HG03196 (cell line): ENCODE measurements around the gene HOXD10.

Experiments
- ATAC-seq: cut with Tn5 transposase; IDR thresholded peaks from one replicate; pipeline ENCODE4 v1.9.1; 2021; ENCODE audit not compliant: unreplicated experiment

HOXD10 gene

DNA sequence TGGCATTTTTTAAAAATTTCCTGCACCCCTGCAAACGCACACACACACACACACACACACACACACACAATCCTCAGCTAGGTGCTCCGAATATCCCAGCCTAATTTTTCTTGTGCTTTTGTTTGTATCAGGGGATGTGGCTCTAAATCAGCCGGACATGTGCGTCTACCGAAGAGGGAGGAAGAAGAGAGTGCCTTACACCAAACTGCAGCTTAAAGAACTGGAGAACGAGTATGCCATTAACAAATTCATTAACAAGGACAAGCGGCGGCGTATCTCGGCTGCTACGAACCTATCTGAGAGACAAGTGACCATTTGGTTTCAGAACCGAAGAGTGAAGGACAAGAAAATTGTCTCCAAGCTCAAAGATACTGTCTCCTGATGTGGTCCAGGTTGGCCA, 22.2 kb upstream of the HOXD10 start:
- no peak for ATAC-seq

DNA sequence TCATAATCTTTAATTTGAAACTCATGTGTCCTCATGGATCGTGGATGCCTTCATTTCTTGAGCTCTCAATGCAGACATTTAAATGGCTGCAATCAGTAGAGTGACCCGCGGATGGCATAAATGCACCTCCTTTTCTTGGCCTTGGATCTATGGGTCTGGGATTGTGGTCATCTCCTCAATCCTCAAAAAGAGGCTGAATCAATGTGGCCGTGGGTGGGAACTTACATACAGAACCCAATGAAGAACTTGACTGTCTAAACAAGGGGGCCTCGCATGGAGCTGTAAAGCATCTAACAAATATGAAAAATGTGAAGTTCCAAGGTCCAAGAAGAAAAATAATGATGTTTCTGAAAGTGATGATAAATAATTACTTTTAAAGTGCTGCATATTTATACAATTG, 21.2 kb upstream of the HOXD10 start:
- no peak for ATAC-seq

DNA sequence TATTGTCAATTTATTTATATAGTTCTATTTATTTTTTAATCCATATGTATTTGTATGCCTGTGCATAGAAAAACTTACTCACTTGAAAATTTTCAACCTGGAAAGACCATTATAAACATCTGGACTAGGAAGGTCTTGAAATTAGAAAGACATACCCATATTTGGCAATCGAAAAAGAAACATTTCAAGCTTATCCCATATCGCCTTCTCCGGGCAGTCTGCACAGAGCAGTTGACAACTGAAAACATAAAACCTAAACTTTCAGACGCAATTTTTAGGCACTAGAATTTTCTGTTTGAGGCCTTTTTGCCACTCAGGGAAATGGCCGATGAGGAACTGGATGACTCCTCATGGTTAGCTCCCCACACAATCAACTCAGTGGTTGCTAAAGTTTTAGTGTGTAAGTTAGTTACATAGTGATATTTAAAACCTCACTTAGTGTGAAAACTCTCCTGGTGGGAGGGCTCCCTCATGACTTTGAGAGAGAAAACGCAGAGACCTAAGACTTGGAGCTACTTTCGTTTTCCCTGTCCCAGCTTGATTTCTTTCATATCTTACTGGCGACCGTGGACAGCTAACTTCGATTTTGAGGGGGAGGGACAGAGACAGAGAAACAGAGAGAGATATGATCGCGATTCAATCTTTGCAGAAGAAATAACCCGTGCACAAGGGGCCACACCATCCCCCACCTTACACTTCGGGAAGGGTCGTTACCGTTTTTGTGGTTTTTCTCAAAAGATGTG, 20.2 kb upstream of the HOXD10 start:
- ATAC-seq, result no peak

DNA sequence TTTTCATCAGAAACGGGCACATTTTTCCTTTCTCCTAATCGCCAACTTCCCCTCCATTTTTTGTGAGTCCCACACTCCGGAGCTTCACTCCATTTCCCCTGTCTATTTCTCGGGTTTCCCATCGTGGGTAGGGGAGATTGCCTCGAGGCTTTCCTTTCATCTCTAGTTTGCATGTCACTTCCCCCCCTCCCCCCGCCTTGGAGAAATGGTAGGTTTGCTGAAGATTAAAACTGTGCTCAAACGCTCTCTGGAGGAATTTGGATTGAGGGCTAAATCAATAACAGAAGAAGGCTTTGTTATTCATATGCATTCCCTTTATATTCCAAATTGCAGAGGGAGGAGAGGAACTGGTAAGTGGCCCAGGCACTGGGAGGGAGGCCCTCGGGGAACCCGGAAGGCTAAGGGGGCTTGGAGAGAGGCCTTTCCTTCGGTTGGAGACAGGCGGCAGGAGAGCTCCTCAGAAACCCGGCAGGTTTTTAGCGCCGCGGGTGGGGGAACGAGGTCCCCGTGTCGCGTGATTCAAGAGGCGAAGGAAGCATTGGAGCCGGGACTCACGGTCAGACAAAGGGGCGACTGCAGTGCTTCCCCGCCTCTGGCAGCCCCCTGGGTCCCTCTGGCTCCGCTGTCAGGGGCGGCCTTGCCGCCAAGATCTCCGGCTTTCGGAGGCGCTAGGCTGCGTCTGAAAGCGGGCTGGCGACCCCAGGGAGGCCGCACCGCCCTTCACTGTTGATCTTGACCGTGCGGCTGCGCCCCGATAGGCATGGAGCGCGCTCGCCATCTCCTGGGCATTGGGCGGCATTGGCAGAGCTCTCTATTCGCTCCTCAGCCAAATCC, 19.4 kb upstream of the HOXD10 start:
- peak; percentile 91 for ATAC-seq

DNA sequence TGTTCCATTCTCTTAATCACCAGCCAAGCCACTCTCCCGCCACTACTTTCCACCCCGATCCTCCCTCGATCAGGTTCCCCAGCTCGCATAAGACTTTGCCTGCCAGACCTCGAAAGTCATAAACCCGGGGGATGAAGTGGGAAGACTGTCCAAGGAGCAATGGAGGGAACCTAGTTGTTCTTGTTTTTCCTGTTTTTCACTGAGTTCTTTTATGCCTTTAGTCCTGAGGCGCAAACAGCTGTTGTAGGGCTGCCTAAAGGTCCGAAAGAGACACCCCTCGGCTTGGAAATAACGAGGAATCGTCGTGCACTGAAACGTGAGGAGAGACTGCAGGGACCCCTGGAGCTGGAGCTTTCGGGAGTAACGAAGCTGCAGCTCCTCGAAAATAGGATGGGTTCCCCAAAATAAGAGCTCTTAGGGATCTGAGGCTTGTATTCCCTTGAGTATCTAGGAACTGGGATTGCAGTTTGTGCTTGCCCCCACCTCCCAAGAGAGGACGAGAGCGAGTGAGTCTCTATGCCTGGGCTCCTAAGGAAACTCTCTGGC, 18.7 kb upstream of the HOXD10 start:
- ATAC-seq, result no peak

DNA sequence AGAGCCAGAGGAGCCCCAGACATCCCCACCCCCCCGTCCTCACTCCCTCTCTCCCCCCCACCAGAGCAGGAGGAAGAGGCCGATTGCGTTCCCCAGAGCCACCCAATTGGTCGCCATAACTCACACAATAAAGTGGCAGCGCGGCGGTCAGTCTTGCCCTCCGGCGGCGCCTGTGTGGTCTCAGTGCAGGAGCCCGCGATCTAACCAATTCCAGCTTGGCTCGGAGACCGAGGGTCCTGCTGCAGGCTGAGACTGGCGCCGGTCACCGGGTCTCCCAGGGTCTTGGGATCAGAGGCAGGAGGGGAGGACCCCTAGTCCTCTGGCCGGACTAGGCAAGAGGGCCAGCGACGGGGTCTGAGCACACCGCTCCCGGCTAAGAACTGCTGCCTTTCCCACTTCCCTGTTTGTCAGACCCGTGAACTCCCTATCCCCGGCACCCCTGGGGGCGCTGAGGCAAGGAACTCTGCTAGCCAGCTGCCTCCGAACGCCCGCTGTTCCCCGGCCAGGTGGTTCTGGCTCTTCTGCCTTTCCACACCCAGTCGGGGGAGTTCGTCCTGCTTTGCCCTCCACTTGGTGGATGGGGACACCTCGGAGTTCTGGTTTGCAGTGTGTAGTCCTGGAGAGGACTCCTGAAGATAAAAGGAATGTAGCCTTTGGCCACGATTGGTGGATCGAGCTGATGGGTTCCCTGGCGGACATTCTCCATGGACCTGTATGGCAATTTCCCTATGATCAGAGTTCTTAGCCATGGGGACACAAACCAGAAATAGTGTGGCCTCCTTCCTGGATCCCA, 18.0 kb upstream of the HOXD10 start:
- no peak for ATAC-seq

DNA sequence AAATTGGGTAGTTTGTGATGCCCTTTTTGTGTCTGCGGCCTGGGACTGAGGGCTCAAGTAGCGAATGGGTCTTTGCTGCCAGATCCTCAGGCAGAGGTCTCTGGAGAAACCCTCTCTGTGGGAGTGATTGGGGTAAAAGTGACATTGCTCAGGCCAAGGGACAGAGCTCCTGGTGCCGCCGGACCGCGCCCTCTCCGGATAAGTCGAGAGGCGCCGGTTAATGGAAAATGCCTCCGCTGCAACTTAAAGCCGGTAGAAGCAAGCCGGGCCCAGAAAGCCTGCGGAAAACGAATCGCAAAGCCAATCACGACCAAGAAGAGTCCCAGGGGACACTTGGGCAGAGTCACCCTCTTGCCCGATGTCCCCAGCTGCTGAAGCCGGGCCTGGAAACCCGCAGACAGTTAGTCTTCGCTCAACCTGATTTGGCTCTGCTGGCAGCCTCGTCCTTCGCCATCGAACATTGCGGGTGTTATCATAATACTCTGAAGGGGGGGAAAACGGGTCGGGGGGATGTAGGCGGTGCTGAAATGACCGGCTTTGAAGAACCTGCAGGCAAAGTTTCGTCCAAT, 17.3 kb upstream of the HOXD10 start:
- no peak for ATAC-seq

DNA sequence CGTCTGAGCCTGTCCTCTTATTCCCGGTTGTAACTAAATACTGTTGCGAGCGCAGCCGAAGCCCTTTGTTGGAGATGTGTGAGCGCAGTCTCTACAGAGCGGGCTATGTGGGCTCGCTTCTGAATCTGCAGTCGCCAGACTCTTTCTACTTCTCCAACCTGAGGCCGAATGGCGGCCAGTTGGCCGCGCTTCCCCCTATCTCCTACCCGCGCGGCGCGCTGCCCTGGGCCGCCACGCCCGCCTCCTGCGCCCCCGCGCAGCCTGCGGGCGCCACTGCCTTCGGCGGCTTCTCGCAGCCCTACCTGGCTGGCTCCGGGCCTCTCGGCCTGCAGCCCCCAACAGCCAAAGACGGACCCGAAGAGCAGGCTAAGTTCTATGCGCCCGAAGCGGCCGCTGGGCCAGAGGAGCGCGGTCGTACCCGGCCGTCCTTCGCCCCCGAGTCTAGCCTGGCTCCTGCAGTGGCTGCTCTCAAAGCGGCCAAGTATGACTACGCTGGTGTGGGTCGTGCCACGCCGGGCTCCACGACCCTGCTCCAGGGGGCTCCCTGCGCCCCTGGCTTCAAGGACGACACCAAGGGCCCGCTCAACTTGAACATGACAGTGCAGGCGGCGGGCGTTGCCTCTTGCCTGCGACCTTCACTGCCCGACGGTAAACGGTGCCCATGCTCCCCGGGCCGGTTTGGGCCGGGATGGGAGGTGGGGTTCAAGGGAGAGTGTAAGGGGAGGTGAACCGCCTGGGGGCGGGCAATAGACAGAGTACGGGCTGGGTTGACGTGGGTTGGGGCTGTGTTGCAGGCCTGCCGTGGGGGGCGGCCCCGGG, 16.6 kb upstream of the HOXD10 start, which contains the start of gene HOXD12:
Gene HOXD12 (plus strand): TSS at position 68 of the 819 bp plus-strand sequence. CDS start 7 bp downstream, at position 75.
- no peak for ATAC-seq

DNA sequence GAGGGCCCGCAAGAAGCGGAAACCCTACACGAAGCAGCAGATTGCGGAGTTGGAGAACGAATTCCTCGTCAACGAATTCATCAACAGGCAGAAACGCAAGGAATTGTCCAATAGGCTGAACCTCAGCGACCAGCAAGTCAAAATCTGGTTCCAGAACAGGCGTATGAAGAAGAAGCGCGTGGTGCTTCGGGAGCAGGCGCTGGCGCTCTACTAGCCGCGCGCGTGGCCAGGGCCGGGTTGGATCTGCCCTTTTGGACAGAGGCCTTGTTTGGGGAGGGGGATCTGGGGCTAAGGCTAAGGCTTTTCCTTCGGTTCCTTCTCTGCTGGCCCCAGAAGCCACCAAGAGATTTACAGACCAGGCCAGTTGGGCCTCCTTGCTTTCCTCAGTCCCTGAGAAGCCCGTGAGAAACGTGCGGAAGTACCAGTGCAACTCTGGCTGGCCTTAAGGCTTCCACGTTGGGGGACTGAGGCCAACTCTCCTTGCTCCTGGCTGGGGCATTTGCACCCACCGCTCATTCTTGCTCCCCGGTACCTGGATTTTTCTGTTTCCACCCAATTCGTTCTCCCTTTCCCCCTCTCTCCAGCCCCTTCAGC, 15.9 kb upstream of the HOXD10 start:
- no peak for ATAC-seq

DNA sequence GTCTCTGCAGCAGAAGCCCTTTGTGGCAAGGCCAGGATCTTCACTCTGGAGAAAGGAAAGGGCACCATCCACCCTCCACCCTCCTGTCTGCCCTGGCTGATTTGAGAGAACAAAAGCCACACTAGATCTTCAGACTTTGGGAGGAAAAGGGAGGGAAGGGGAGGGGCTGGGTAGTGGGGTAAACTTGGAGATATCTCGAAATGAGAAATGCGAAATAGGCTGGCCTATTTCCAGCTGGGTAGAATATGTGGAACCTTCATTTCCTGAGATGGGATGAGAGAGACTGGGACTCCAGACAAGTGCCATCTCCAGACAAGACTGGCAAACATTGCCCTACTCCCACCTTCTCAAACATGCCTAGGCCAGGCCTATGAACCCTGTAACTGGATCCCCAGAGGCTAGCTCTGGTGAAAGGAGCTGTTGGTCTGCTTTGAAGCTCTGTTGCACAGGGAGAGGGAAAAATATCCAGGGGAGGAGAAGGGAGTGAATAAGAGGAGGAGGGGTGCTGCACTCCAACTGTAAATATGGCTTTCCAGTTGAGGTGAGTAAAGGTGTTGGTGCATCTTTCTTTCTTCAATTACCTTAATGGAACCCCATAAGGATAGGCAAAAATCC, 15.3 kb upstream of the HOXD10 start:
- ATAC-seq, result no peak

DNA sequence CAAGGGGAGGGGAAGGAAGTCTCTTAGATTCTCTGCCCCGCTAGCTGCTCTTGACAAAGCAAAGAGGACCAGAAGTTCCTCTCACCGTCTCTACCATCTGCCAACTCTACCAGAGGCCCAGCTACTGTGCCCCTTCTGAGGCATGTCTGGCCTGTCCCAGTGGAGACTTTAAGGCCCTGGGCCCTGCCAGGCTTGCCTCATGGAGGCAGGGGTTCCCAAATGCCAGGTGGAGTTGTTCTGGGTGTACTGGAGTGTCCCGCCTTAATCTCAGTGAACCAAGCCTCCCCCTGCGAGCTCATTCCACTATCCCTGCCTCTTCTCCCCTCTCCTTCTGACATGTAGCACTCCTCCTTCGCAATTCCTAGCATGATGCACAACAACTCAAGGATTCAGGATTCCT, 14.7 kb upstream of the HOXD10 start:
- ATAC-seq, result no peak

DNA sequence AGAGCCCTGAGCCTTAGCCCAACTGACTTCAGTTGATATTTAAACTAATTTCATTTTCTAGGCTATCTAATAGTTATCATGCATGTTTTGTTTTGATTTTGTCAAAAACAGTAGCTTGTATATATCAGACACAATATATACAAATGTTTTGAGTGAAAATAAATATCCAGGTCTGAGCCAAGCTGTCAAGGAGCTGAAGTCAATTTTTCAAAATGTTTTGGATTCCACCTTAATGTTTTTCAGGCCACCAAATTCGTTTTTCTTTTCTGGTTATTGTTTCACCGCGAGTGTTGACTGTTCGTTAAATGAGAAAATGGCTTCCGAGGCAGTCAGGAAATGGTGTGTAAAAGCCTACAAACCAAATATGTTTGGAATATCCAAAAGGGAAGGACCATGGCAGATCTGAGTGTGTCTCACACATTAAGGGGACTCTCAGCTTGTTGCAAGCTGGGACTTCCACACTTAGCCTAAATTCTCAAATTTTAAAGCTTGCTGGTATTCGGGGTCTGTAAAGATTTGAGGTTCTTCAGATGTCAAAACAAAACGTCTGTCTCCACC, 14.2 kb upstream of the HOXD10 start:
- no peak for ATAC-seq

DNA sequence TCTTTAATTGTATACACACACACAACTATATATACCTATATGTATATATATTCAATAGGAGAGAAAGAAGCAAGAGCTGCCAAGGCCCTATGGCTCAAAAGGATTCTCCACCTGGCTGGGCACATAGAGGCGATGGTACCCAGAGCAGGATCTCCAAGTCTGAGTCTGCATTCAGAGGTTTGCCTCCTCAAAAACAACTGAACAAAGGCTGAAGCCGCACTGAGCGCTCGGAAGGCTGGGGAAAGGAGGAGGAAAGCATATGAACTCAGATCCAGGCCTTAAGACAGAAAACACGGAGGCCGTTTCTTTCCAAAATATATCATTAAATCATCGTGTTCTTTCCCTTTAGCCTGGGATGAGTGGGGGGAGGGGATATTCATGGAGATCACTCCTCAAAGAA, 13.4 kb upstream of the HOXD10 start:
- ATAC-seq, result no peak

DNA sequence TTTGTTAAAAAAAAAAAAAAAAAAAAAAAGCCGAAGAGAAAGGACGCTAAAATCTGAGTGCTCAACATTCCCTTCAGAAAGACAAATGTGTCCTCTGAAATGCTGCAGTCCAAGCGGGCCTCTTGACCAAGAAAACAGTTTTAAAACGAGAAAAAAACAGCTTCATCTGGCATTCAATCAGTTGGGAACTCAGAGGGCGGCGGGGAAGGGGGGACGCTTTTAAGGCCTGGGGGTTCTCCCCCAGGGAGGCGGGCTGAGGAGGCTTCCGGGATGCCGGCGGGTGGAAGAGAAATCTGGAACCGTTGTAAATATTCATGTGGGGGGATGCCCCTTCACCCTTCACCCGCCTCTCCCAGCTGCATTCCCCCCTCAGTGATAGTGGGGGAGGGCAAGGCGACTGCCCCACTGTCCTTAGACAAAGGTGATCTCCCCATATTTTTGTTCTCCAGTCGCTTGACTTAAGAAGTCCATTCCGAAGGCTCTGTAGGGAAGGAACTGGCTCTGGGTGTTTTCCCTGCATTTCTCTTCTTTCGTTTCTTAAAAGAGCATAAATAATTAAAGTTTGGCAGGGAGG, 12.7 kb upstream of the HOXD10 start:
- ATAC-seq, result no peak

DNA sequence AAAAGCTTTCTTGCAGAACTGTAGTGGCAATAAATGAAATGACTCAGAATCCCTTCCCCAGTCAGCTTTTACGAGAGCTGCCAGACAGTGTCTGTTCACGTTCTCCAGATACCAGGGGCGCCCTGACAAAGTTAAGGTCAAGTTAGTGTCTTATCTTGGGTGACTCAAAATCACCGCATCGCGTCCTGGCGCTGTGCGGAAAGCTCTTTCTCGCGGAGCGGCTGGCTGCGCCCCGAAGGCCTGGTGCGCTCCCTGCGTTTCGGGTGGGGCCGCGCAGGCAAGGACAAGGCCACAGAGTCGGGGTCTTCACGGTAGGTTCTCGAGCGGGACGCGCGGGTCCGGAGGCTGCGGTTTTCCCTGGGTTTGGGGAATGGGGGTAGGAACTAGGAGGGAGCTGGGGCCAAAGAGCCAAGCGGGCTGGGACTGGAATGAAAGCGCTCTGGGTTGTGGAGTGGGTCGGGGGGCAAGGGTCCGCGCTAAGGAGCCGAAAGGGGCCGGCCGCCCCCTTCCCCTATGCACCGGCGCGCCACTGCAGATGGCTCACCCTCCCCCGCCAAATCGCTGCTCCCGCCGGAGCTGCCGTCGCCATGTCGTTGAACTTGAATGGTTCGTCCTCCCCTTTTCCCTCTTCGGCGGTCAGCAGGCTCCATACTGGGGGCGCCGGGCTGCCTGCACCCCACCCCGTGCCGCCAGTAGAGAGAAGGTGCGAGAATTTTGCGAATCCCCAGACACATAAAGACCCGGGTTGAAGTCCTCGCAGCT, 12.1 kb upstream of the HOXD10 start:
- ATAC-seq, result no peak

DNA sequence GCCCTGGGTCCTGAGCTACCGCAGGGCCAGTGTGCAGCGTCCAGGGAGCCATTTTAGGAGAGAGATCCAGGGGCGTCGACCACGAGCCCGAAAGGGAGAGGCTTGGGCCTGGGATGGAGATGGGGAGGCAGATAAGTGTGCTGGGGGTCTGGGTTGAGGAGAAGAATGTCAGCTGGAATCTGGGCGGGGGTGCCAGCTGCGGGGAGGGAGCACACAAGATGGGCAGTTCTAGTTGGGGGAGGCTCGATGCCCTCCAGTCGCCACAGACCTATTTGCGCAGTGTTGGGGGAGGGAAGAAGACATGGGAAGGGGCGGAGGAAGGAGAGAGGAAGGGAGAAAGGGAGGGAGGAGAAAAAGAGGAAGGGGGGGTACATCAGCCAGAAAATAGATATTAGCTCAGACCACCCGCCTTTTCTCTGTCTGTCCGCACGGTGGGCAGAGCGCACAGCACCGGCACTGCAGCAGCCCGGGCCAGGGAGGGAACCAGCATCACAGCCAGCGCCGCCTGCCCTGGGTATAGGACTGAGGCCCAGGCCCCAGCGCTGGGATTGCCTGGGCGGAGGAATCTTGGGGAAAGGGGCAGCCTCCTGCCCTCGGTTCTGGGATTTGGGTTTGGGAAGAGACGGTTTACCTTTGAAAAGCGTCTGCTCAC, 11.4 kb upstream of the HOXD10 start:
- ATAC-seq, result no peak
